Activated CD4-positive, alpha-beta T cell treated with anti-CD3 and anti-CD28 coated beads for 1 hour (primary cell): ENCODE data around the gene PRKN.
A peak's percentile ranks its signal among the peaks of the same experiment; 100 is the strongest.

Source experiments
- DNase-seq: peaks from one replicate; pipeline ENCODE4 v3.0.0-alpha.2; 2020

The PRKN gene

DNA sequence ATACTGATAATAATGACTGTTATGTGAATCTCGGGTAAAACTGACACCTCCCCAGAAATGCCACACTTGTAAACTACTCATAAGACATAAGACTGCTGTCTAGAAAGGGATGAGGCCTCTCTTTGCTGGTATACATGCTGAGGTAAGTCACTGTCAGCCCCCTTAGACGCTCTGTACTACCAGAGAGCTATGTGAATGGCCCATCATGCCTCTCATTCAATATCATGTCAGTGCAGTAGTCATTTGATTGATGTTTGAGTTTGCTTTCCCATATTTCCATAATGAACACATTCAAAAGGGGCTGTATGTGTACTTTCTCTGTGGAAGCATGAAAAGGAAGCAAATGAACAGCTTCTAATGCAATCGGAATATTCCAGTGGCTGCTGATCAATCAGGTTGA, 1334.3 kb downstream of the PRKN start:
- no peak for DNase-seq

DNA sequence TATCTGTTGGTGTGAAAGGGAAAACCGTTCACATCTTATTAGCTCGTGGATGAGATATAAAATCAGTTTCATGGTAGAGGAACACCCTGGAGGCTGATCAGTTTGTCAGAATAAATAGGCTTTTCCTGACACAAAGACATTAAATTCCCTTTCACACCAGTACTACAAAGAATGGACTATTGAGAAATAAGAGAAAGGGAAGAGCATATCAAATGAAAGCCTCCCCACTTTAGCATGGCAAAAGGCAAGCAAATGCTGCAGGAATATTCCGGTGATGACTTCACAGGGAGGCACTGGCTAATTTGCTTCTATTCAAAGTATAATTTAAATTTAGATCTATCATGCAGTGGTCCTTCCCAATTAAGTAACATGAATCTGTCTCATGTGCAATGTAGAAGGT, 1337.8 kb downstream of the PRKN start:
- DNase-seq, result no peak

DNA sequence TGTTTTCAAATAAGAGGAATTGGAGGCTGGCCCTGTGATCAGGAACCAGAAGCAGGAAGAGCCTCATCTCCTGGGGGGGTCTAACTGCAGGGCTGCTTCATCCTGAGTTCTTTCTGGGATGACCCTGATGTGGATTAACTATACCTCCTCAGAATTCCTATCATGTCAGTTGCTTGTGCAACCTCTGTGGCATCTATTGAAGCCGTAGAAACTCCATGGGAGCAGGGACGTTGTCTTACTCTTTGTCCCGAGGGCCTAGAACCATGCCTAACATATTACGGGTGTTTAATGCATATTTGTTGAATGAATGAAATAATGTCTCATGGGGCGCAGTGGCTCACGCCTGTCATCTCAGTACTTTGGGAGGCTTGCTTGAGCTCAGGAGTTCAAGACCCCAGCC, 1343.6 kb downstream of the PRKN start:
- no peak for DNase-seq

DNA sequence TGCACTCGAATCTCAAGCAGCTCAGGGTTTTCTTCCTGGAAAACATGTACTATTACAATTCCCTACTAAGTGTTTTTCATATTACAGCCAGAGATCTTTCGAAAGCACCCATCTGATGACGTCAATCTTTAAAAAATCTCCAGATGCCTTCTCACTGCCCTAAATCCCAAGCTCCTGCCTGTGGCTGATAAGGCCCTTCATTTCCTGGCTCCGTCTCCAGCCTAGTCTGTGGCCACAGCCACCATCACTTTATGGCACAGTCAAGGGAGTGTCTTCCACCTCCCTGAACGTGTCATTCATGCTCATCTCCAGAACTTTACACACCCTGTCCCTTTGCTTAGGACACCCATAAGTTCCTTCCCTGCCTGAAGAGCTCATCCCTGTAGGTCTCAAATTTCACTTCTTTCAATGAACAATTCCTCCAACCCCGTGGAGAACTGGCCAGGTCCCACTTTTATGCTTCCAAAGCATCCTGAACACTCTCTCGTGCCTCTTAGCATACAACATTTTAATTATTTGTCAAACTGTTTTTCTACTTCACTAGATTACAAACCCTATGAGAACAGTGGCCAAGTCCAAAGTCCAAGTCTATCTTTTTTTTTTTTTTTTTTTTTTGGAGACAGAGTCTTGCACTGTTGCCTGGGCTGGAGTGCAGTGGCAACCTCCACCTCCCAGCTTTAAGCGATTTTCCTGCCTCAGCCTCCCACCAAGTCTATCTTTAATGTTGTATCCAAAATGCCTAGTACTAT, 1347.6 kb downstream of the PRKN start:
- DNase-seq, result no peak

DNA sequence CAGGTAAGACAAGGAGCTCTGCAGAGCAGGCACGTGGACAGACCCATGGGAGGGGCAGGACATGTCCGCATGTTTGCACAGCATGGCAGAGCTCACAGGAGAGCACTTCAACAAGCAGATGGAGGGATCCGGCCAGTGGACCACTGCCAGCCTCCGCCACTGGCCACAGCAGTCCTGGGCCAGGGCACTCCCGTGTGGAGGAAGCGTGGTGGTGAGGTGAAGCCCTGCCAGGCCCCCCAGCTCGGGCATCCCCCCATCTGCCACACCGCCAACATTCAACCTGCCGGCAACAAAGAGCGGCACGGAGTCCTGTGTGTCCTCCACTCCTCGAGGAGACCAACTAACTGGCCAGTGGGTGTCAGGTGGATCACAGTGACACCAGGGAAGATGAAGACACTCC, 1349.5 kb downstream of the PRKN start:
- no peak for DNase-seq

DNA sequence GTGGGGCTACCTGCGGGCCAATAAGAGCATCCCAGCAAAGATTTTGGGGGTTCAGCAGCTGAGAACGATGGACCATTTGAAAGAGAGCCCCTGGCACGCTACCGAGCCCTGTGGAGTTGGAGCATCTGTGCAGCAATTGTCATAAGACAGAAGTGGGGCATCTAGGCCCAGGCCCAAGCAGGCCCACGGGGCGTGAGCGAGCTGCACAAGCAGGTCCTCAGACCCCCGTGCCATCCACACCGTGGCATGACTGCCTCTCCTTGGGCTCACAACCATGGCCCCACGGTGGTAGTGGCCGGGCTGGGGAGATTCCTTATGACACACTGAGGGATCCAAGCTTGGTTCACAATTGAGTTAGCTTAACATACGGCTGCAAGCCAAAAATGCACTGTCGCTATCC, 1350.5 kb downstream of the PRKN start:
- no peak for DNase-seq

DNA sequence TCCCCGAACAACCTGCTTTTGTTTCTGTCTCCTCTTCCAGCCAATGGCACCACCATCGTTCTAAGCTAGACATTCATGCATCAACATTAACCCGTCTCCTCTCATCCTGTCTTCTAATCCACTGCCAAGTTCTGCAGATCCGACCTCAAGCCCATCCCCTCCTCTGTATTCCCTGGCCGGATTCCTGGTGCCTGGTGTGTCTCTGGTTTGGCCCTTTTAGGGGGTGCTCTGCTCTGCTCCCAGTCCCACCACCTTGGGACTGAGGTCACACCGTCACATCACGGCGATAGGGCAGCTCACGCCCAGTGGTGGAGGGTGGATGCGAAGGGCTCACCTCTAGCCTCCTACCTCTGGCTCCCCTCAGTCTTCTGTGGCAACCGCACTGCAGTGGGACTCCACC, 1351.2 kb downstream of the PRKN start:
- no peak for DNase-seq

DNA sequence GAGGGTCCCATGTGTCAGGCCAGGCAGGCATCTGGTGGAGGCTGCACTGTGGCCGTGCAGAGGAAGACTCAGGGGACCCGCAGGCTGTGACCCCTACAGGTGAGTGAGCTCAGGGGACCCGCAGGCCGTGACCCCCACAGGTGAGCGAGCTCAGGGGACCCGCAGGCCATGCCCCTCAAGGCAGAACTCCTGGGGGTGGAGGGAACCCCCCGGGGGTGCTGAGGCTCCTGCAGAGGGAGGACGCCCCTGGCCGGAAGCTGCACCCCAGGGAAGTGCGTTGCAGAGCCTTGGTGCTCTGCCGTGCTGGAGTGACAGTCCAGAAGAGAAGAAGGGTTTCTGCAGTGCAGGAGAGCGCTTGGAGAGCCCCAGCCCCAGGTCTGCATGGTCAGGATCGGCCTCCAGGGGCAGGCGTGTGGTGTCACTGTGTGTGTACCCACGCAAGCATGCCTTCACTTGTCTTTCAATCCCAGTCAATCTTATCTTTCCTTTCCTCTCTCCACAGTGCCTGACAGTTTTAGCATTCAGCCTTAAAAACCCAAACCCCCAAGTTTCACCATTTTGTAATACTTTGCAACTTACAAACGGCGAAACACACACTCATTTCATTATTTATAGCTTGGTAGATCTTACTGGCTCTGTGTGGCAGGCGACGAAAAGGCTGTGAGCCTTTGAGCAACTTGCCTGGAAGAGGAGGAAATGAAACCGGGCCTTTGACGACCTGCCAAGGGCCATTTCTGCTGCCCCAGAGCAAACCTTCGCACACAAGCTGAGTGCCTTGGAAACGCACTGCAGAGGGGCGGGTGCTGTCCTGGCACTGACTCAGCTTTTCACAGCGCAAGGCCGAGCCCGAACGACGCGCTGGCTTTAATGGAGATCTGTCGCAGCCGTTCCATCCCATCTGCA, 1352.3 kb downstream of the PRKN start:
- no peak for DNase-seq

DNA sequence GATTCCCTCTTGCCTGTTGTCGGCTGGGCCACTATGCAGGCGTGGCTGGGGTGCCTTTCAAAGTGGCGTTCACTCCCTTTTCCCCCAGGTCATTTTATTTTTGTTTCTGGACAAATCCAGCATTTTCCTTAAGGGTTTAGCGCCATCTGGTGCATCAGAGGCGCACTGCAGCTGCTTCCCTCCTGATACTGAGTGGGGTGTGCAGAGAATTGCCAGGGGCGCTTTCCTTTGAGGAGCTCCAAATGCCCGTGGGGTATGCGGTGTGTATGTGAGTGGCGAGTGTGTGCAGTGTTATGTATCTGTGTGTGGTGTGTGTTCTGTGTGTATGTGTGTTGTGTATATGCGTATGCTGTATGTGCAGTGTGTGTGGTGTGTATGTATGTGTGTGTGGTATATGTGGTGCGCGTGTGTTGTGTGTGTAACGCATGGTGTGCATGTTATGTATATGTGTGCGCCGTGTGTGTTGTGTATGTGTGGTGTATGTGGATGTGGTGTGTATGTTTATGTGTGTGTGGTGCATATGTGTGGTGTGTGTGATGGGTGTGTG, 1353.6 kb downstream of the PRKN start:
- DNase-seq, result peak; percentile 33

DNA sequence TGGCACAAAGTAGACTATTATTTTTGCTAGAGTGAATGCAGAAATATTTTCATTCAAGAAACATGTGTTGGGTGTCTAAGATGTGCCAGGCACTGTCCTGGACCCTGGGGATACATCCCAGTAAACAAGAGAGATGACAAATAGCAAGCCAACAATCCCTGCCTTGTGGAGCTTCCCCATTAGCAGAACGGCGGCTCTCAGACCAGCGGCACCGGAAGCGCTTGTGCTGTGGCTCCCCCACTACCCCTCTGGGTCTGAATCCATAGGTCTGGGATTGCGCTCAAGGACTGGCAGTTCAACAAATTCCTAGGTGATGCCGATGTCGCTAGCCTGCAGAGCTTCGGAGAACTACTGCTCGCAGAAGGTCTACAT, 1355.2 kb downstream of the PRKN start:
- no peak for DNase-seq

DNA sequence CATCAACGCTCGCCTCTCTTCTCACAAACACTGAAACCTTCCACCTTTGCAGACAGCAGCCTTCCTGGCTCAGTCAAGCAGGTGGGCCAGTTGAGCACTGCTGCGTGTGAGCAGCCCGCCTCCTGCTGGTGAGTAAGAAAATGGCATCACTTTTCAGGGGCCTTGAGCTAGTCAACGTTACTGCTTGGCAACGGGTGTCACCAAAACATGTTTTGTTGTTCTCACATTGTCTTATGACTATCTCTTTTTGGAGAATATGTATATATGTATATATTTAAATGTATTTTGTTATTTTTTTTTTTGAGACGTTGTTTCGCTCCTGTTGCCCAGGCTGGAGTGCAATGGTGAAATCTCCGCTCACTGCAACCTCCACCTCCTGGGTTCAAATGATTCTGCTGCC, 1356.7 kb downstream of the PRKN start:
- DNase-seq, result peak; percentile 46

DNA sequence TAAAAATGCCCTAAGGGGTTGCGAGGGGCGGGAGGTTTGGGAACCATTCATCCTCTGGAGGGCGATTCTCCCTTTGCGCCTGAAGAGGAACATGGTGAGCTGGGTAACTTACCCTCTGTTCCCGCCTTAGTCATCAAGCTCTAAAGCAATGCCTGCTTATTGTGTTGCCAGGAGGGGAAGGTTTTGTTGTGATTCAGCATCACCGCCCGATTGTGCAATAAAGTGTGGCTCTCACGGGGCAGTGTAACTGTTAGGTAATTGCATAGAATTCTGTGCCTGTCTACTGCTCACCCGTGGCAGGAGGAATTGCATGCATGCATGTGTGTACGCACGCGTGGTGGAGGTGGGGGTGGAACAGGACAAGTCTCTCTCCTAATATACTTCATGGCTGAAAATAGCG, 1358.2 kb downstream of the PRKN start:
- DNase-seq, result no peak

DNA sequence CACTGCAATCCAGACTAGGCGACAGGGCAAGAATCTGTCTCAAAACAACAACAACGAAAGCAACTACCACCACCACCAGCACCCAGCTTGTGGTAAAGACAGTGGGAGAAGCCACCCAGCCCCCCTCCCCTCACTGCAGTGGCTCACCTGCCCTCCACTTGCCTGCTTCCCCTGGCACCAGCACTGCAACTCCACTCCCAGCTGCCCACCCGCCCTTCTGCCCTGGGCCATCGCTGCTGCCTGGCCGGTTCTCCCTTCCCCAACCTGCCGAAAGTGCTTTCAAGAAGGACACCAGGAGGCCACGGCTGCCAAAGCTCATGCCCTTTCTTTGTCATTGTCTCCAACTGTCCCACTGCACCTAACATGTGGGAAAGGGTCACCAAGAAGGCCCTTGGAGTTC, 1359.1 kb downstream of the PRKN start:
- no peak for DNase-seq

DNA sequence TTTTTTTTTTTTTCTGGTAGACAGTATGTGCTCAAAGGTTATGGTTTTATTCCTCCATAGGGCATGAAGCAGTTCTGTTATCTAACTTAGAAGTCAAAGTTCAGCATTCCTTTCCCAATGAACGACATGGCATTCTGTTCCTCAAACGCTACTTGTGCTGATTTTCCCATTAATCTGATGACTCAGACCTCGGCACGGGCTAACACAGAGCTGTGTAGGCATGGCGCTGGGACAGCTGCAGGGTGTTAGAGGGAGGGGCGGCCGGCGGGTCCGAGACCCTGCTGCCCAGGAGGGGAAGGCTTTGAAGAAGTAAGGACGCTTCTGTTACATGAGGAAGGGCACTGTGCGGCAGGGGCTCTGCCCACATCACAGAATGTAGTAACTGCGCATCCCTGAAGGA, 1360.1 kb downstream of the PRKN start:
- no peak for DNase-seq

DNA sequence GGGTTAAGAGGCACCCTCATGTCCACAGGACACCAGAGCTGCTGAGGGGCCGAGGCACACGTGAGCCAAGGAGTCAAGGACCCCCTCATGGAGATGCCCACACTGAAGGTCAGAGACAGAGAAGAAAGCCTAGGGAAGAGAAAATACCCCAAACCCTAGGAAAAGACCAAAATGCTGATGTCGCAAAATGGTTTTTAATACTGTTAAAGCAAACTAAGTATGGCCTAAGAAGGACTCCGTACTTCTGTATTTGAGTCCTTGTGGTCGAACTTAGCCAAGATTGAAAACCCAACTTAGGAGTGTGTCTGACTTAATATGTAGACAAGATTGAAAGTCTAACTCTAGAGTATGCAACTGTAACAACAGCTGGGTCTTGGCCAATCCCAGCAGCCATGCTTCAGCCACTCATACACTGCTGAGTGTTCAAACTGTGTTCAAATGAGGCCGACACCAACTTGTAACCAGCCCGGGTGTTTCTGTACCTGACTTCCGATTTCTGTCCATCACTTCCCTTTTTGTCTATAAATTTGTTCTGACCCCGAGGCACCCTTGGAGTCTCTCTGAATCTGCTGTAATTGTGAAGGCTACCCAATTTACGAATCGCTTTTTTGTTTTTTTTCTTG, 1361.2 kb downstream of the PRKN start:
- DNase-seq, result no peak

DNA sequence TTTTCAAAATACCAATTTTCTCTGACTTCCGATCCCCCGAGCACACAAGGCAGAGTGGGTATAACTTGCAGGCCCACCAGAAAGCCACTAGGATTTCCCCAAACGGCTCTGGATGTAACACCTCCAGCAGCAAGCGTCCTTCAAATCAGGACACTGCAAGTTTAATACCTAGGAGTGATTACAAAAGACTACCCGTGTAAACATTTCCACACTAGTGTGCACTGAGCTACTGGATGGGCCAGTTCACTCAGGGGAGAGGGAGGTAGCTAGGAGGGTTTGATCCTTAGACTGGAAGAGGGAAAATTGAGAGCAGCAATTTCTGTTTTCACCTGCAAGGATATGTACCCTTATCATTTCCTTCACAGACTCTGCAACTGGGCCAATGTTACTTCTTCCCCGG, 1361.9 kb downstream of the PRKN start:
- DNase-seq, result no peak

DNA sequence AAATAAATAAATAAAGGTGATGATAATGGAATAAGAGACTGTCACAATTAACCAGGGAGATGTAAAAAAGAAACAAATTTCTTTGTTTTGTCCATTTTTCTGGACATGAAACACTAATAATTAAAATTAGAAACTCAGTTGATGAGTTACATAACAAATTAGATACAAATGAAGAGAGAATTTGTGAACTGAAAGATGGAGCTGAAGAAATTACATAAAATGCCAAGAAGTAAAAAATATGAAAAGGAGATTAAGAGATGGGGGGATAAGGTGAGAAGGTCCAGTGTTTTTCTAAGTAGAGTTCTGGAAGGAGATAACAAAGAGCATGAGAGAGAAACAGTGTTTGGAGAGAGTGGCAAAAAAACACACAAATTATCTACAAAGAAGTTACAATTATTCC, 1364.3 kb downstream of the PRKN start:
- DNase-seq, result no peak

DNA sequence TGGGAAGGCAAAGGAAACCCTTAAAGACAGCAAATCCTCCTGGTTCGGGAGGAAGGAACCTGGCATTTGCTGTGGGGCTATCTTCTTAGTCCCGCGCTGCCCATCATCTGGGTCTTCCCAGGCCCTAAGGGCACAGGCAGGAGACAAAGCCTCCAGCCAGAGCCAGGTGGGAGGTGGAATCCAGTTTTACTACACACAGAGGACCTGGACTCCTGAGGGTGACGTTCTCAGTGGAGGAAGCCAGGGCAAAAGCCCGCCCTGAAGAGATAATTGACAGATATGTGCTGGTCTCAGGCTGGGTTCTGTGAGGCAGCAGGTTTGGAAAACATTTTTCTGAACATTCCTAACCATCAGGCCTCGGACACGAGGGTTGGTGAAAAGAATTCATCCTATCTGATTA, 1365.3 kb downstream of the PRKN start:
- DNase-seq, result no peak

DNA sequence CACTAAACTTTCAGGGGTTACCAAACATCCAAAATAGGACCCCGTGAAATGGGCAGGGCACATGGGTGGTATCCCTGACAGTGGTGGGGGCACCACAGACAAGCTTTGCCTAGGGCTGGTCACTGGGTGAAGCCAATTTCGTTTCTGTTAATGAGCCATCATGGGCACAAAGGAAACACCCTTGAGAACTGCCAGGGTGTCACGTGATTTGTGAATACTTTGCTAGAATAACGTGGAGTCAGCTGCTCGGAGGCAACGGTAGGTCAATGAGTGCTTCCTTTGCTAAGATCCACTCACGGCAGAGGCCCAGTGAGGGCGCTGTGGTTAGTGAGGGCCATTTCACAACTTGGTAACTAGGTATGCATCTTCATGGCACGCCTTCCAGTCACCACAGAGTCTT, 1366.0 kb downstream of the PRKN start:
- DNase-seq, result no peak

DNA sequence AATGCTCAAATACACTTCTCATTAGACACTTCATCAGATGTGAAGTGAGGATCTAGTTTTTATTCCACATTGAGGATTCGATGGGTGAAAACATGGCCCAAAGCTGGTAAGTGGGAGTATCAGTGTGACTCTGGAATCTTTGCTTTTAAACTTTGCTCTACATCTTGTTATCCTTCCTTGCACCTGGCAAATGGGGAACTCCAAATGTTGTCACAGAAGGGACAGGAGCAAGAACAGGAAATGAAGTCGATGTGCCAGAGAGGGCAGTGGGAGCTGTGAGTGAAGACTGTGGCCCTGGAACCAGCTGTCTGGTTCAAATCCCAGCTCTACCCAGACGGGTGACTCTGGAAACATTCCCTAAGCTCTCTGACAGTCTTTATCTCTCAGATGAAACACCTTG, 1367.0 kb downstream of the PRKN start:
- no peak for DNase-seq

DNA sequence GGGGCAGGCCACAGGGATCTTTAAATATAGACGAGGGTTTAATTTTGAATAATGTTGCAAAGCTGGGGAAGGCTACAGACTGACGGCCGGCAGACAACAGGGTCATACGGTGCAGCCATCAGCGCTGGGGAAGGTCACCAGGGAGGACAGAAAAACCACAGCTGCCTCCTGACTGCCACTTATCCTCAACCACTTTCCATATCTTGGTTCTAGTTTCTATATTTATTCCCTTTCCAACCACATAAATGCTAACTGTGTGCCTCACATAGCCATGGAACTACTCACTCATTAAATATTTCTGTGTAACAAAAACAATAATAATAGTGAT, 1368.0 kb downstream of the PRKN start:
- no peak for DNase-seq

DNA sequence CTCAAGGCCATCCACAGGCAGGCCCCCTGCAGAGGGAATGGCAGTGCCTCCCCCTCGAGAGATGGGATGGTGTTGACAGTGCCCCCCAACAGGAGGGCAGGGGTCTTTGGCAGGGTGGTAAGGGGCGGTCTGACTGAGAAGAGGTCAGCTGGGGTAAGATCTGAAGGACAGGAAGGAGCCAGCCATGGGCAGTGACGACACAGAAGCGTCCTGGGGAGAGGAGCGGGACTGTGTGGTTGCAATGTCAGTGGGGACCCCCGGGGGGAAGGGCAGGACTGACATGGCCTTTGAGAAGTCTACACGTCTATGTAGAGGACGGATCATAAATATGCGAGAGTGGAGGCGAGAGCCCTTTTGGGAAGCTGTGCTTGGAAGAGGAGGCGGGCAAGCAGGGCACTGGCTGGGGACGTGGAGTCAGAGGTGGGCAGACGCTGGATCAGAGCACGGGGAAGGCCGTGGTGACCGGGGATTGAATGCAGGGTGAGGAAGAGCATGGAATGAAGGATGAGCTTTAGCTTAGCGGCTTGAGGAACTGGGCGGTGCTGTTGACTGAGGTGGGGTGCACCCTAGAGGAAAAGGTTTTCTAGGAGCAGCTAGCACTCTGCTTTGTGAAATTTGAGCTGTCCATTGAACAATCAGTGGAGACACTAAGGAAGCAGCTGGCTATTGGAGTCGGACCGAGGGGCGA, 1371.3 kb downstream of the PRKN start:
- DNase-seq, result no peak

DNA sequence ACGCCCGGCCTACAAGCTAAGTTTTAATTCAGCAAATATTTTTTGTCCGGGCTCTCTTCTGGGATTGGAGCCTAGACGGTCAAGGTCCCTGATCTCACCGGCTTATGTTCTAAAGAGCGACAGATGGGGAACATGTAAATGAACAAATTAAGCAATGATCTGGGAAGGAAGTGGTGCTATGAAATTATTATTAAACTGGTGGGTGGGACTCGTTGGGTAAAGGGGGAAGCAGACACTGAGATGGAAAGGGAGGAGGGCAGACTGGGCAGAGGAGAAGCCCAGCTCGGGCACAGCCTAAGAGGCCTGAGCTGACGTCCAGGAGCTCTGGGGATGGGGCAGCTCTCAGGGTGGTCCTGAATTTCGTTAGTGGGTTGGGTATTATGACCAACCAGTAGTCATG, 1371.9 kb downstream of the PRKN start:
- DNase-seq, result no peak
